HL-60 (cell line): Measurements from ENCODE around the gene SLC6A6.
"Not testable (repeated sequence)": the region's sequence is repeated elsewhere in the genome, so short reads cannot be mapped to it uniquely, and the experiment has no call there.

ENCODE experiments used
- DNase-seq, 2 experiments: peaks; one replicate each; pipeline ENCODE4 v3.0.0-alpha.2; 2010 to 2020; ENCODE audit warnings: low read depth in 1 of 2, low spot score in 1 of 2
- H3K27ac ChIP-seq: fragments of 250-450 bp; sonication (Bioruptor Pico); replicated peaks from 2 replicates; pipeline ENCODE4 v1.5.1; 2020; ENCODE audit warnings: mild to moderate bottlenecking, moderate library complexity
- H3K27me3 ChIP-seq: fragments of 250-450 bp; sonication (Bioruptor Pico); 2 replicates; pipeline ENCODE4 v1.5.1; 2021; ENCODE audit warnings: mild to moderate bottlenecking, moderate library complexity; ENCODE audit not compliant: insufficient read depth, poor library complexity, severe bottlenecking
- H3K4me3 ChIP-seq: replicated peaks from 2 replicates; pipeline ENCODE4 v1.5.1; 2011; ENCODE audit warnings: mild to moderate bottlenecking, control low read depth, low read length; ENCODE audit not compliant: insufficient read depth
- GABPA ChIP-seq: IDR thresholded peaks from 2 replicates; pipeline ENCODE4 v1.6.1; 2012; ENCODE audit warnings: low read depth
- POLR2AphosphoS5 ChIP-seq: IDR thresholded peaks from 2 replicates; pipeline ENCODE4 v1.6.1; 2012; ENCODE audit warnings: low read depth
- REST ChIP-seq: IDR thresholded peaks from 2 replicates; pipeline ENCODE4 v1.6.1; 2012; ENCODE audit warnings: low read depth; ENCODE audit not compliant: insufficient replicate concordance
- SPI1 ChIP-seq: IDR thresholded peaks from 2 replicates; pipeline ENCODE4 v1.6.1; 2012; ENCODE audit warnings: low read depth, mild to moderate bottlenecking, borderline replicate concordance
- TF ChIP-seq, protein P1 (sequence below): IDR thresholded peaks from one replicate; pipeline ENCODE4 v1.5.1; 2011; ENCODE audit warnings: low read length, control low read depth, inconsistent platforms; ENCODE audit not compliant: insufficient read depth

The SLC6A6 gene

DNA sequence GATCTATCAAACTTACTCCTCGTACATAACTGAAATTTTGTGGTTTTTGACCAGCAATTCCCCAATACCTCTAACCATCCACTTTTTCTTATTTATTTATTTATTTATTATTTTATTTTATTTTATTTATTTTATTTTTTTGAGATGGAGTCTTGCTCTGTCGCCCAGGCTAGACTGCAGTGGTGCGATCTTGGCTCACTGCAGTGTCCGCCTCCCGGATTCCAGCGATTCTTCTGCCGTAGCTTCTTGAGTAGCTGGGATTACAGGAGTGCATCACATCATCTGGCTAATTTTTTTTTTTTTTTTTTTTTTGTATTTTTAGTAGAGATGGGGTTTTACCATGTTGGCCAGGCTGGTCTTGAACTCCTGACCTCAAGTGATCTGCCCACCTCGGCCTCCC, 35.3 kb downstream of the SLC6A6 start:
- not testable (repeated sequence) for H3K27ac ChIP-seq, DNase-seq, H3K4me3 ChIP-seq, H3K27me3 ChIP-seq

GRCh38 chr3:14438262-14438661, 35.9 kb downstream of the SLC6A6 start:
- TF ChIP-seq, protein P1, sequence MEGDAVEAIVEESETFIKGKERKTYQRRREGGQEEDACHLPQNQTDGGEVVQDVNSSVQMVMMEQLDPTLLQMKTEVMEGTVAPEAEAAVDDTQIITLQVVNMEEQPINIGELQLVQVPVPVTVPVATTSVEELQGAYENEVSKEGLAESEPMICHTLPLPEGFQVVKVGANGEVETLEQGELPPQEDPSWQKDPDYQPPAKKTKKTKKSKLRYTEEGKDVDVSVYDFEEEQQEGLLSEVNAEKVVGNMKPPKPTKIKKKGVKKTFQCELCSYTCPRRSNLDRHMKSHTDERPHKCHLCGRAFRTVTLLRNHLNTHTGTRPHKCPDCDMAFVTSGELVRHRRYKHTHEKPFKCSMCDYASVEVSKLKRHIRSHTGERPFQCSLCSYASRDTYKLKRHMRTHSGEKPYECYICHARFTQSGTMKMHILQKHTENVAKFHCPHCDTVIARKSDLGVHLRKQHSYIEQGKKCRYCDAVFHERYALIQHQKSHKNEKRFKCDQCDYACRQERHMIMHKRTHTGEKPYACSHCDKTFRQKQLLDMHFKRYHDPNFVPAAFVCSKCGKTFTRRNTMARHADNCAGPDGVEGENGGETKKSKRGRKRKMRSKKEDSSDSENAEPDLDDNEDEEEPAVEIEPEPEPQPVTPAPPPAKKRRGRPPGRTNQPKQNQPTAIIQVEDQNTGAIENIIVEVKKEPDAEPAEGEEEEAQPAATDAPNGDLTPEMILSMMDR = no peak
- no peak for TF ChIP-seq POLR2AphosphoS5
- no peak for TF ChIP-seq GABPA
- no peak for TF ChIP-seq REST
- no peak for TF ChIP-seq SPI1

GRCh38 chr3:14438929-14439328, 36.5 kb downstream of the SLC6A6 start:
- H3K27me3 ChIP-seq = no peaks in the 10 kb centered on the region
- no peak overlapping the region for H3K27ac ChIP-seq
- TF ChIP-seq GABPA (no peak), REST (no peak), SPI1 (no peak), POLR2AphosphoS5 (no peak)
- TF ChIP-seq, protein P1 = no peak
- no peak overlapping the region for H3K4me3 ChIP-seq
- DNase-seq = no peak

More at GRCh38 chr3:14438262-14438661, 35.9 kb downstream of the SLC6A6 start:
- Histone ChIP-seq H3K27ac (no peak overlapping the region), H3K4me3 (no peak overlapping the region), H3K27me3 (no peaks in the 10 kb centered on the region)
- DNase-seq = no peak

- Histone ChIP-seq H3K27ac (peak overlapping the region; percentile 23; the same call in 1 of the 2 replicates), H3K4me3 (no peak overlapping the region), H3K27me3 (no peaks in the 10 kb centered on the region)
- DNase-seq = peak; percentile 63 to 91
- TF ChIP-seq, protein P1 = no peak
- TF ChIP-seq GABPA (no peak), POLR2AphosphoS5 (peak; percentile 45; the same call in 1 of the 2 replicates), REST (no peak), SPI1 (peak; percentile 2; the same call in 1 of the 2 replicates)
Observed at GRCh38 chr3:14439501-14440167, 37.2 kb downstream of the SLC6A6 start.
